HG02763 (cell line): ENCODE data around the gene AMBN.

Experiments
- ATAC-seq: cut with Tn5 transposase; IDR thresholded peaks from one replicate; pipeline ENCODE4 v1.9.1; 2021; ENCODE audit warnings: mild to moderate bottlenecking, moderate library complexity; ENCODE audit not compliant: unreplicated experiment

Gene AMBN

GRCh38 chr4:70591955-70592582 is at the start of gene AMBN:
Gene AMBN (plus strand): TSS chr4:70592256. CDS start chr4:70592359, 103 bp downstream.
- ATAC-seq = no peak

GRCh38 chr4:70544279-70544868 is 47.7 kb upstream of the AMBN start:
- ATAC-seq = no peak

- ATAC-seq = no peak
Observed at GRCh38 chr4:70556856-70557255, 35.2 kb upstream of the AMBN start.

- no peak for ATAC-seq
Observed at GRCh38 chr4:70559211-70559830, 32.7 kb upstream of the AMBN start.

- no peak for ATAC-seq
Observed at GRCh38 chr4:70559924-70560323, 32.1 kb upstream of the AMBN start.

GRCh38 chr4:70564033-70564432 is 28.0 kb upstream of the AMBN start:
- no peak for ATAC-seq

- no peak for ATAC-seq
Observed at GRCh38 chr4:70570796-70571195, 21.3 kb upstream of the AMBN start.

- no peak for ATAC-seq
Observed at GRCh38 chr4:70571772-70572171, 20.3 kb upstream of the AMBN start.

GRCh38 chr4:70575964-70576363 is 16.1 kb upstream of the AMBN start:
- ATAC-seq = no peak

- no peak for ATAC-seq
Observed at GRCh38 chr4:70577220-70577927, 14.7 kb upstream of the AMBN start.

GRCh38 chr4:70581980-70582379 is 10.1 kb upstream of the AMBN start:
- ATAC-seq = no peak

- ATAC-seq = no peak
Observed at GRCh38 chr4:70583952-70584834, 7.9 kb upstream of the AMBN start.

GRCh38 chr4:70586841-70587240 is 5.2 kb upstream of the AMBN start:
- no peak for ATAC-seq

GRCh38 chr4:70589785-70590184 is 2.3 kb upstream of the AMBN start:
- ATAC-seq = peak; percentile 97

- no peak for ATAC-seq
Observed at GRCh38 chr4:70594196-70594595, 2.1 kb downstream of the AMBN start.

GRCh38 chr4:70600305-70600704 is 8.2 kb downstream of the AMBN start:
- ATAC-seq = no peak

GRCh38 chr4:70600977-70601376 is 8.9 kb downstream of the AMBN start:
- no peak for ATAC-seq

GRCh38 chr4:70601422-70602039 is 9.5 kb downstream of the AMBN start:
- ATAC-seq = peak; percentile 95

- no peak for ATAC-seq
Observed at GRCh38 chr4:70603856-70604255, 11.8 kb downstream of the AMBN start.

GRCh38 chr4:70606459-70606858 is 14.4 kb downstream of the AMBN start:
- ATAC-seq = no peak
